GM21529 (cell line): ENCODE measurements around the gene IL3.

Source experiments
- ATAC-seq: cut with Tn5 transposase; IDR thresholded peaks from one replicate; pipeline ENCODE4 v1.9.1; 2021; ENCODE audit not compliant: unreplicated experiment

The IL3 gene

GRCh38 chr5:132056610-132057497, 3.6 kb upstream of the IL3 start:
- no peak for ATAC-seq

DNA sequence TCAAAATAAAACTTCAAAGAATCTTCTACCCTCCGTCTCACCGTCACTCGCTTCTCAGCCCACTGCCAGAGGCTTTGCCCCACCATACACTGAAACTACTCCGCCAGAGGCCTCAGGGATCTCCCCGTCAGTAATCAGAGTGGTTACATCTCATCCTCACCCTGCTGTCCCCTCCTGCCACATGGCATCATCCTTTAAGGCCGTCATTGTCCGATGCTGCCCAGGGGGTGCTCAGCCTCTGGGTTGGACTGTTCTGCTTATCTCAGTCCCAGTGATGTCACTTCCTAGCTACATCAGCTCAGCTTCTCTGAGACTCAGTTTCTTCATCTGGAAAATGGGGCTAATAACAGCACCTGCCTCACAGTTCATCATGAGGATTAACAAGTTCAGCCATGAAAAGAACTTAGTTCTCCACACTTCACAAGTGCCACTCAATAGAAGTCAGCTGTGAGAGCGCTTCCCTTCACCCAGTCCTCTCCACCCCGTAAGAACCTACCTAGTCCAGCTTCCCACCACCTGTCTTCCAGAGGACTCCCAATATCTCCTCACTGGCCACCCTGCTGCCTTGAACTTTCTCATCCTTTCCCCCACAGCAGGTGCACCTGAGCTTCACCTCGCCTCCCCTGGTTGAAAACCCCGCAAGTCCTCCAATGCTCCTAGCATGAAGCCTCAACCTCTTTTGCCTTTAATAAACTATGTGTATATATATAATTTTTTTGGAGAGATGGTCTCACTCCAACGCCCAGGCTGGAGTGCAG, 2.8 kb upstream of the IL3 start:
- no peak for ATAC-seq

DNA sequence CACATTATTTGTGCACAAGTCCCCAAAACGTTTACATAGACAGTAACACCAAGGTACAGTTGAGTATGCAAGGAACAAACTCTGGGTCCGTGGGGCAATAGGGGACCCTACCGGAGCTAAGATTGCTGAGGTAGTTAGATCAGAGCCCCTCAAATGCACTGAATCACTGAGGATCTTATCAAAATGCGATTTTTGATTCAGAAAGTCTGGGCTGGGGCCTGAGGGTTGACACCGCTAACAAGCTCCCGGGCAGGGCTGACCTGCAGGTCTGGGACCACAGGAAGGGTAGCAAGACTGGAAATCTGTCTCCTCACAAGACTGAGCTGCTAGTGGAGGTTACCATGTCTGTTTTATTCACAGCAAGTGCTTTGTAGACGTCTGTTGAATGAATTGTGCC, 1.8 kb upstream of the IL3 start:
- ATAC-seq = no peak

GRCh38 chr5:132059043-132059695, 1.3 kb upstream of the IL3 start:
- no peak for ATAC-seq

DNA sequence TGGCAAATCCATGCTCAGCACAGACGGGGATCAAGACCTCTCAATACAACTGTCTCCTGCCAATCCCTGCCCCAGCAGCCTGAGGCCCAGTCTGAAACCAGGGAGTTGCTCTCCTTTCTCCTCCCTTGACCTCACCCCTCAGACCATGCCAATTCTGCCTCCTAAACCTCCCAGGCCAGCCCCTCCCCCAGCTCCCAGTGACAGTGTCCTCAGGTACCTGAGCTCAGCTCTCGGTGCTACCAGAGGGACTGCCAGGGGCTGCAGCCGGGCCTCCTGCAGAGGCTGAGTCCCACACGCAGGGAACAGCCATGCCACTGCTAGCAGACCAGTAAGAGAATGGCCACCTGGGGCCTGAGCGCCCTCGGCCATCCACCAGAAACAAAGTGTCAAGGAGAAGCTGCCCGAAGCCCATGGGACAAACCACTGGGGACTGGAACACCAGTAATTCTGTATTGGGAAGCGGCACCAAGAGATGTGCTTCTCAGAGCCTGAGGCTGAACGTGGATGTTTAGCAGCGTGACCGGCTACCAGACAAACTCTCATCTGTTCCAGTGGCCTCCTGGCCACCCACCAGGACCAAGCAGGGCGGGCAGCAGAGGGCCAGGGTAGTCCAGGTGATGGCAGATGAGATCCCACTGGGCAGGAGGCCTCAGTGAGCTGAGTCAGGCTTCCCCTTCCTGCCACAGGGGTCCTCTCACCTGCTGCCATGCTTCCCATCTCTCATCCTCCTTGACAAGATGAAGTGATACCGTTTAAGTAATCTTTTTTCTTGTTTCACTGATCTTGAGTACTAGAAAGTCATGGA, 557 bp upstream of the IL3 start:
- no peak for ATAC-seq

DNA sequence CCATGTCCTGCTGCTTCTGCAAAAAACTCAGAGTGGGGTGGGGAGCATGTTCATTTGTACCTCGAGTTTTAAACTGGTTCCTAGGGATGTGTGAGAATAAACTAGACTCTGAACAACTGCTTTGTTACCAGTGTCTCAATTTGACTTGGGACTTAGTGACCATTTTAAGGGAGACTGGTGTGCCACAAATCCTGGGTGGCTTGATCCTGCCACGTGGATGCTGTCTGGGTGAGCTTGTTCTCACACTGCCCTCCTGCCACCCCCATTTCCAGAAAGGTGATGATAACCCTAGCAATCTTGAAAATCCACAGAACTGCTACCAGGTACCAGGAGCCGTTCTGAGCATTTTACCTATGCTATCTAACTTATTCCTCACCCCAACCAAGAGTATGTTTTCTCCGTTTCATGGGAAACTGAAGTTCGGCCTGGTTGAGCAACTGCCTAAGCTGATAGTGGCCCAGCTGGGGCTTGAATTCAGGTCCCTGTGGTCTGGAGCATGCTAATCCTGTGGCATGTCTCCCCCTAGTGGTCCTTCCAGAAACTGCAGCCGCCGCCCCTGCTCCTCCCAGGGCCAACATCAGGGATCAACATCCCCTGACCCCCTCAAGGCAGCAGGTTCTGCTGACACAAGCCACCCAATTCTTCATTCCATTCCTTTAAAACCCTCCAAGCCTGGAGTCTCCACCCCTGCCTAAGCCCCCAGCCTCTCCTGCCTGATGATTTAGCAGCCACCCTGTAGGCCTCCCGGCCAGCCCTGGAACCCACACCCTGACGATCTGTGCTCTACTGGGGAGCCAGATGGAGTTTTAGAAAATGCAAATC, 2.8 kb downstream of the IL3 start:
- peak; percentile 67 for ATAC-seq

- ATAC-seq = no peak
Measured at GRCh38 chr5:132064140-132064539, 3.7 kb downstream of the IL3 start.

- peak; percentile 61 for ATAC-seq
Measured at GRCh38 chr5:132064738-132065331, 4.4 kb downstream of the IL3 start.

GRCh38 chr5:132065351-132065937, 5.0 kb downstream of the IL3 start:
- ATAC-seq = no peak

- no peak for ATAC-seq
Measured at GRCh38 chr5:132065951-132066701, 5.7 kb downstream of the IL3 start.

GRCh38 chr5:132066871-132067270, 6.4 kb downstream of the IL3 start:
- ATAC-seq = no peak

DNA sequence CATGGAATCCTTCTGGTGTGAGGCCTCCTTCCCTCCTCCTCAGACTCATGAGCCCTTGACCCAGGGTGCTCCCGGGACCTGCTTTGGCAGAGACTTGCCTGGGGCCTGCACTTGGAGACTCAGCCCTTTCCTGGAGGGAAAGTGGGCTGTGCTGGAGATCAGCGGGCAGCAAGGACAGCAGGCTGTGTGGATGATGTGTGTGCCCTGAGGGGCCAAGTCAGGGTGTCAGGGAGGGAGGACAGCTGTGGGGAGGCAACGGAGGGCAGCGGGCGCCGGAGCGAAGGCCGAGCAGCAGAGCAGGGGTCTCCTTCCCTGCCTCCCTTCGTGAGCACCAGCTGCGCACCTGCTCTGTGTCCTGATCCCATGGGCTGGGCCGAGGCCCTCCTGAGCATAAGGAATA, 7.0 kb downstream of the IL3 start:
- no peak for ATAC-seq

DNA sequence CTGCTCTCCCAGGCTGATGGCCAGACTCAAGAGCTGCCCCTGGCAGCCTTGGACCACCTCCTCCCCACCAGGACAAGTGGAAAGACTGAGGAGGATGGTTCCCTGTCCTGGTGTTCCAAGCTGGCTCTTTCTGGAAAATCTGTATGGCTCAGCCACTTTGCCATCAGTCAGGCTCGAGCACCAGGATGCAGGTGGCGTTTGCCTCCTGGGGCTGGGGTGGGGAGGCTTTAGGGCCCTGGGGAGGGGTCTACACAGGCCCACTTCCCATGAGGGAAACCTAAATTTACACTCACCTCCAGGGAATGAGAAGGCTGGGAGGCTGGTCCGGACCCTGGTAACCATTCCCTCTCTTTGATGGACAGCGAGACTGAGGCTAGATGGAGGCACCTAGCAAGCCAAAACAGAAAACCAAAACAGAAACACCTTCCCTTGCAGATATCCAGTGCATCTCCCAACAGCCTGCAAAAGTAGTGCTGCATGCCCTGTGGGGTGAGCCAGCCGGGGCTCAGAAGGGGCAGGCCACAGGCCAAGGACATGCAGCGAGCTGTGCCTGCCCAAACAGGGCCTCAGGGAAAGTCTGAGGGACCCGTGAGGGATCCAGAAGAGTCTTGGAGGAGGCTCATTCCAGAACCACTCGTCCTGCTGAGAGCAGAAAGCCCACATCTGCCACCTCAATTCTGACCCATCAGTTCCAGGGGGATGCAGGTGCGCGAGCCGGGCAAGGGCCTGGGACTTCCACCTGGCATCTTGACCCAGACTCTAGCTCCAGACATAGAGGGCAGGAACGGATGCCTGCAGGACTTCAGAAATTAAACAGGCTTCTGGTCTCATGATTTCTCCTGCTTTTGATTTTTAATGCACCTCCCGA, 7.7 kb downstream of the IL3 start:
- no peak for ATAC-seq

- no peak for ATAC-seq
Measured at GRCh38 chr5:132069561-132069960, 9.1 kb downstream of the IL3 start.

GRCh38 chr5:132069994-132070393, 9.5 kb downstream of the IL3 start:
- ATAC-seq = no peak

- ATAC-seq = no peak
Measured at GRCh38 chr5:132070460-132071337, 10.2 kb downstream of the IL3 start.

GRCh38 chr5:132071338-132071707, 10.9 kb downstream of the IL3 start:
- ATAC-seq = no peak
